ENCODE results near the gene ZNF710.
"Not testable (repeated sequence)": the region's sequence is repeated elsewhere in the genome, so short reads cannot be mapped to it uniquely, and the experiment has no call there.

The ZNF710 gene

DNA sequence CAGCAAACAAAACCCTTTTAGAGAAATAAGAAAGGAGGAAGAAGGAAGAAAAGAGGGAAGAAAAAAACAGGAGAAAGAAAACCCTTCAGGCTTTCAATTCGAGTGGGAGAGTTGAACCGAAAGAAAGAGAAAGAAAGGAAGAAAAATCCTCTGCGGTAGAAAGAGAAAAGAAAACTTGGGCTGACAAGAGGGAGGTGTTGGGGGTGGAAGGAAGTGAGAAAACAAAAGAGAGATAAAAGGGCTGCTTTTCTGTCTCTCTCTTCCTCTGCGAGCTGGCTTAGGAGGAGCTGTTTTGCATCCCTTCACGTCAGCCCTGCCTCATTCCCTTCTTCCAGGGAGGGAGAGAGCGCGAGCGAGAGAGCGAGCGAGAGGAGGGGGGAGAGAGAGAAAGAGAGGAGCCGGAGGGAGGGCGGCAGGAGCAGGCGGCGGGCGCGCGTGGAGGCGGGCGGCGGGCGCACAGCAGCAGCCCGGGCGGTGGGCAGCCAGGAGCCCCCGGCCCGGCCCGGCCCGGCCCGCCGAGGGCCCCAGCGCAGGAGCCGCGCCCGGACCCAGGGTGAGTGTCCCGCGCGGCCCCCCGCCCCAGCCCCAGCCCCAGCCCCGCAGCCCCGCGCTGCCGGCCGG is at the start of gene ZNF710:
Gene ZNF710, plus strand, starts transcription at position 263 of the 621 bp plus-strand sequence. CDS start 65,814 bp downstream, outside the sequence.
- DNase-seq (ENCODE audit: extremely low read depth in 1 of 2, low read depth in 1 of 2): no peak

DNA sequence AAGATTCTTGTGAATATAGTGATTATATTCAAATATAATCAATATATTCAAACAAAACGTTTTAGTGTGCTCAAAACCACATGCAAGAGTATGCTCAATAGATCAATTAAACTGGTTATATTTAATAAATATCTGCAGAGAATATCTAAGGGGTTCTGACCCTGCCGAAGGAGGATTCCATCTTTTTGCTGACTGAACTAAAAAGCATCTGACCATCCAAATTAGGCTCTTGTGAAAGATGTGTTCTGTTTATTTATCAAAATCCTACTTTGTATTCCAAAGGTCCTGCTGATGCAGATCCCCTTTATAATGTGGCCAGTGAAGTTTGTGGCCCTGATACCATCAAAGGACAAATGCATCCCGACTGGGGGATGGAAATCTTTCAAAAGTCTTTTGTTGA is 46.6 kb upstream of the ZNF710 start:
- DNase-seq (ENCODE audit: extremely low read depth in 1 of 2, low read depth in 1 of 2): no peak

GRCh38 chr15:89955449-89955998 is 45.6 kb upstream of the ZNF710 start:
- not testable (repeated sequence) for DNase-seq (ENCODE audit: extremely low read depth in 1 of 2, low read depth in 1 of 2)

DNA sequence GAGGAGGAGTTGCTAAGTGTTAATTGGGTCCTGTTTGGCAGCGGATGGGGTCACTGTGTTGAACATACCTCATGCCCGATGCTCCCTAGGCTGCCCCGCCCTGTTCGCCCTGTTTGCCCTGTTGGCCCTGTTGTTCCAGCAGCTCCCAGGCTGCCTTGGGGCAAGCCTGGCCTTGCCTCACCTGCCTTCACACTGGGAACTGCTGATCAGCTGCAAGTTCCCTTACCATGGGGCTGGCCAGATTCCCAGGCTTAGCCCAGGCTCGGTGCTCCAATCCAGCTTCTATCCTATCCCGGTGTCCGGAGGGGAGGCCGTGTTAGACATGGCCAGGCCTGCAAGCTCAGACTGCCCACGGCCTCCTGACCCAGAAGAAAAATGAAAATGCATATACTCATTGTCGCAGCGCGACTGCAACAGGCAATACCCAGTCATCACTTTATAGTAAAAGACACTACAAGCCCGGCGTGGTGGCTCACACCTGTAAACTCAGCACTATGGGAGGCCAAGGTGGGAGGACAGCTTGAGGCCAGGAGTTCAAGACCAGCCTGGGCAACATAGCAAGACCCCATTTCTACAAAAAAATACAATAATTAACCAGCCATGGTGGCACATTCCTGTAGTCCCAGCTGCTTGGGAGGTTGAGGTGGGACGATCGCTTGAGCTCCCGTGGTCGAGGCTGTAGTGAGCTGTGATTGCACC is 42.9 kb upstream of the ZNF710 start:
- no peak for DNase-seq (ENCODE audit: extremely low read depth in 1 of 2, low read depth in 1 of 2)

GRCh38 chr15:89963301-89964231 is 37.6 kb upstream of the ZNF710 start:
- DNase-seq (ENCODE audit: extremely low read depth in 1 of 2, low read depth in 1 of 2): no peak

DNA sequence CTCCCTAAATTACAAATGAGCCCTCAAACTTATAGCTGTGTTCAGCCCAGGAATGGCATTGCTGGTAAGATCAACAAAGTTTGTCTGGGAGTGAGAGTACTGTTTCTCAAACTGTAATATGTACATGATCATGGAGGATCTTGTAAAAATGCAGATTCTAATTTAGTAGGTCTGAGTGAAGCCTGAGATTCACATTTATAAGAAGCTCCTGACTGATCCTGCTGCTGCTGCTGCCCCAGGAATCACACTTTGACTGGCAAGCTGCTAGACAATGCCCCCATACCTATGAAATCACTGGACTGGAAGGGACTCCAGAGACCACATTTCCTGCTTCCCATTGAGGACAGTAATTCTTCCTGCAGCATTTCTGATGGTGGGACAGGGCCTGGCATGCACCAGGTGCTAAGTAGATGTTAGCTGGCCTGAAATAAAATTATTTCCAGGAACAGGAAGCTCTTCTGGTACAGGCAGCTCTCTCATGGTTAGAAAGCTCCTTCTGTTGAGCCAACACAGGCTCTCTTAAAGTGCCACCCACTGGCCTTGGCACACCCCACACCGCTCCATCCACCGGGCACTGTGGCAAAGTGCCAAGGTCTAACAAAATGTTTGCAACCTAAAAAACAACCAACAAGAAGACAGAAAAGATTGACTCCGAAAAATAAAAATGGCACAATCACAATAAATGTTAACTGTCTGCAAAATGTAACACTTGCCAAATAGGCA is 36.7 kb upstream of the ZNF710 start:
- DNase-seq (ENCODE audit: extremely low read depth in 1 of 2, low read depth in 1 of 2): no peak

DNA sequence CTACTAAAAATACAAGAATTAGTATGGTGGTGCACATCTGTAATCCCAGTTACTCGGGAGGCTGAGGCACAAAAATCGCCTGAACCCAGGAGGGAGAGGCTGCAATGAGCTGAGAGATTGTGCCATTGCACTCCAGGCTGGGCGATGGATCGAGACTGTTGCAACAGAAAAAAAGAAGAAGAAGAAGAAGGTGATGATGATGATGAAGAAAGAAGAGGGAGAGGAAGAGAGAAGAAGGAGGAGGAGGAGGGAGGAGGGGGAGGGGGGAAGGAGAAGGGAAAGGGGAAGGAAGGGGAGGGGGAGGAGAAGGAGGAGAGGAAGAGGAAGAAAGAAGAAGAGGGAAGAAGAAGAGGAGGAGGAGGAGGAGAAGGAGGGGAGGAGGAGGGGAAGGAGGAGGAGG is 33.2 kb upstream of the ZNF710 start:
- no peak for DNase-seq (ENCODE audit: extremely low read depth in 1 of 2, low read depth in 1 of 2)

DNA sequence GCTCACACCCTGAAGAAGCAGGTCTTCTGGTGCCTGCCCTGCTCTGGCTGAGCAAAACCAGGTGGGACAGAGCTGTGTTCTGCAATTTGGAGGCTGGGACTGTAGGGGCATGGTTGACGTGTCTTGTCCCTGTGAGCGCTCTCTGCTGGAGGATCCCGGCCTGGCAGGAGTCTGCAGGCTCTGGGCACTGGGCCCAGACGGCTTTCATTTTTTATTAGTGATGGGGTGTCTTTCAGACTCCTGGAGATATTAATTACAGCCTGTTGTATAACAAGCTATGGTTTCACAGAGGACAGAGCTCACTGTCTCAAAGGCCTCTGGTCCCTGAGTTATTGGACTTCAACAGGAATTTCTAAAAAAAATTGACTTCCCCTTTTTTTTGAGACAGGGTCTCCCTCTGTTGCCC is 29.5 kb upstream of the ZNF710 start:
- DNase-seq (ENCODE audit: extremely low read depth in 1 of 2, low read depth in 1 of 2): peak; percentile 6 to 32

- no peak for DNase-seq (ENCODE audit: extremely low read depth in 1 of 2, low read depth in 1 of 2)
Measured at GRCh38 chr15:89972085-89972484, 29.0 kb upstream of the ZNF710 start.

DNA sequence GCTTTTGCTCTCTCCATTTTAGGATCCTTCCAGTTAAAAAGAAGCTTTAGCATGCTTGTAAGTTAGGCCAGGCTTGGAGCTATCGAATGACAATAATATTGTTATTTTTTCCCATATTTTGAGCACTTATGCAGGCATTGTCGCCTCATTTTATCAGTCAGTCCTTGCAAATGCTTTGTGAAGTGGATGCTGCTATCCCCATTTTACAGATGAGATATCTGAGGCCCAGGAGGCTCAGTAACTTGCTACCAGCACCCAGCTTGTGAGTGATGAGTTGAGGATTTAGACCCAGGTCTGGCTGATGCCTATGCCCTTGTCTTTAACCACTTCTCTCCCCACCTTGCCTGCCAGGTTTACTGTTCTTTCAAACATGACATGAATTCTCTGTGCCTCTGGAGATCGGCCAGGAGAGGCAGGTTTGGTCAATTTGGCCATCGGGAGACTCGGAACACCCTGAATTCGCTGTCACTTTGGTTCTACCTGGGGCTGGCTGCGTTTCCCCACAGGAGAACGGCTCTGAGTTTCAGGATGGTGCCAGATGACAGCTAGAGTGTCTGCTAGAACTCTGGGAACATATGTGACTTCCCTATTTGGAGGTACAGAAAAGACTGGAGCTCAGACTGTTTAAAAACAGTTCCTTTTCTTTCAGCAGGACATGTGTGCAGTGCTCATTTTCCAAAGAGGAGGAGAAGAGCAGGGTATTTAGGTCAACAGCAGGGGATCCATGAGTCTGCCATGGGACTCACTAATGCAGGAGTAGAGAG is 25.5 kb upstream of the ZNF710 start:
- DNase-seq (ENCODE audit: extremely low read depth in 1 of 2, low read depth in 1 of 2): no peak

DNA sequence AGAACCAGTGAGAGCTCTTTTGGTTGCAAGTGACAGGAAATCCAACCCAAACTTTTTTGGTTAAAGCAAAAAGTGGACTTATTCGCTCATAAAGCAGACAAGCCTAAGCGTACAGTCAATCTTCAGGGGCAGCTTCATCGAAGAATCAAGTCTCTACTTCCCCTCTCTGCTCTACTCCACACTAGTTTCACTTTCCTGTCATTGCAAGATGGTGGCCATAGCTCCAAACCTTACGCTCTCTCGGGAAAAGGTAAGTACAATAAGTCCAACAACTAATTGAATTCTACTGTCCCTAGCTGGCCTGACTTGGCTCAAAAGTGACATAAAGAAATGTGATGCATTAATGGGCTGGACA is 24.9 kb upstream of the ZNF710 start:
- no peak for DNase-seq (ENCODE audit: extremely low read depth in 1 of 2, low read depth in 1 of 2)

GRCh38 chr15:89977836-89978235 is 23.3 kb upstream of the ZNF710 start:
- not testable (repeated sequence) for DNase-seq (ENCODE audit: extremely low read depth in 1 of 2, low read depth in 1 of 2)

DNA sequence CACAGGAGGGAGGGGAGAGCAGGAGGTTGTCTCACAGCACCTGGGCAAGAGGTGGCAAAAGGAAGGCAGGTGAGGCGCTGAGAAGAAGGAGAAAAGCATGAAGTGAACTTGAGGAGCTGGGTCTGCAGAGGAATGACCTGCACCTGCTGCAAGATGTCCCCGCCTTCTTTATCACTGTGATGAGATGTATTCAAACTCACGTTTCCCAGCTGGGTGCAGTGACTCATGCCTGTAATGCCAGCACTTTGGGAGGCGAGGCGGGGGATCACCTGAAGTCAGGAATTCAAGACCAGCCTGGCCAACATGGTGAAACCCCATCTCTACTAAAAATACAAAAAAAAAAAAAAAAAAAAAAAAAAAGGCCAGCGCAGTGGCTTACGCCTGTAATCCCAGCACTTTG is 22.2 kb upstream of the ZNF710 start:
- no peak for DNase-seq (ENCODE audit: extremely low read depth in 1 of 2, low read depth in 1 of 2)

GRCh38 chr15:89980896-89981295 is 20.2 kb upstream of the ZNF710 start:
- no peak for DNase-seq (ENCODE audit: extremely low read depth in 1 of 2, low read depth in 1 of 2)

GRCh38 chr15:89982315-89983055 is 18.6 kb upstream of the ZNF710 start:
- DNase-seq (ENCODE audit: extremely low read depth in 1 of 2, low read depth in 1 of 2): no peak

GRCh38 chr15:89984001-89984400 is 17.1 kb upstream of the ZNF710 start:
- no peak for DNase-seq (ENCODE audit: extremely low read depth in 1 of 2, low read depth in 1 of 2)

DNA sequence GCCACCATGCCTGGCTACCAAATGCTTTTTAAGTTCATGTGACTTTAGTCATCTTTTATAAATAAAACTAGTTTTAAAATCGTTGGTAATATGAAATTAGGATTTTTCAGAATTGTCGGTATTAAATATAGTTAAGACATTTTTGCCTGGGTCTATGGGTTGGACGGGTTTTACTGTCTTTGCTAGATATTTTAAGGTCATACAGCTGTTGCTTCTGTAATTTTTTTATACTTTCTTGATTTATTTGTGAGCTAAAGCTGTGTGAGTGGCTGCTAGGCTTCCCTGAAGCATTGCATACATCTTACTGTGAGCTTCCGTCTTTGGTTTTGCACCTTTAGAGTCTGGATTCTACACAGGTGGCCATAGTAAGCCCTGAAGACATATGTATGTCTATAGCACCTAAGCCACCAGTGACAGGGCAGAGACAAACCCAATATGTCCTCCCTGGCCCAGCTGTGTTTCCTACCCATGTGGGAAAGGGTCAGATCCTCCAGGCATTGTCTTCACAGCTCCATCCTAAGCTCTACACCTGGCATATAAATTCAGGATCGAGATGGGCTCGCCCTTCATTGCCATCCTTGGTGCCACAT is 16.6 kb upstream of the ZNF710 start:
- DNase-seq (ENCODE audit: extremely low read depth in 1 of 2, low read depth in 1 of 2): no peak

DNA sequence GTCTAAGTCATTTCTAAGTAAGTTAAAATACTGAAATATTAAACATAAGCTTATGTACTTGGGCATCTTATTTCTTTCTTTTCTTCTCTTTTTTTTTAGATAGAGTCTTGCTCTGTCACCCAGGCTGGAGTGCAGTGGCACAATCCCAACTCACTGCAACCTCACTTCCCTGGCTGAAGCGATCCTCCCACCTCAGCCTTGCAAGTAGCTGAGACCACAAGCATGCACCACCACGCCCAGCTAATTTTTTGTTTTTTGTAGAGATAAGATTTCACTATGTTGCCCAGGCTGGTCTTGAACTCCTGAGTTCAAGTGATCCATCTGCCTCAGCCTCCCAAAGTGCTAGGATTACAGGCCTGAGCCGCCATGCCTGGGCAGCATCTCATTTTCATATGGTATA is 16.0 kb upstream of the ZNF710 start:
- DNase-seq (ENCODE audit: extremely low read depth in 1 of 2, low read depth in 1 of 2): no peak

- DNase-seq (ENCODE audit: extremely low read depth in 1 of 2, low read depth in 1 of 2): no peak
Measured at GRCh38 chr15:89991312-89991711, 9.8 kb upstream of the ZNF710 start.

Data from stimulated activated CD8-positive, alpha-beta memory T cell treated with anti-CD3 and anti-CD28 coated beads, Interleukin-7, amount 100 ng/mL, for 48 hours (primary cell).